Activated CD8-positive, alpha-beta memory T cell treated with anti-CD3 and anti-CD28 coated beads for 4 hours (primary cell): ENCODE results near the gene MYO1G.
"Not testable (repeated sequence)": the region's sequence is repeated elsewhere in the genome, so short reads cannot be mapped to it uniquely, and the experiment has no call there.

Experiments used
- DNase-seq, 2 donors: peaks; one replicate each; pipeline ENCODE4 v3.0.0-alpha.2; 2020; ENCODE audit warnings: low read depth in 2 of 2

MYO1G gene

DNA sequence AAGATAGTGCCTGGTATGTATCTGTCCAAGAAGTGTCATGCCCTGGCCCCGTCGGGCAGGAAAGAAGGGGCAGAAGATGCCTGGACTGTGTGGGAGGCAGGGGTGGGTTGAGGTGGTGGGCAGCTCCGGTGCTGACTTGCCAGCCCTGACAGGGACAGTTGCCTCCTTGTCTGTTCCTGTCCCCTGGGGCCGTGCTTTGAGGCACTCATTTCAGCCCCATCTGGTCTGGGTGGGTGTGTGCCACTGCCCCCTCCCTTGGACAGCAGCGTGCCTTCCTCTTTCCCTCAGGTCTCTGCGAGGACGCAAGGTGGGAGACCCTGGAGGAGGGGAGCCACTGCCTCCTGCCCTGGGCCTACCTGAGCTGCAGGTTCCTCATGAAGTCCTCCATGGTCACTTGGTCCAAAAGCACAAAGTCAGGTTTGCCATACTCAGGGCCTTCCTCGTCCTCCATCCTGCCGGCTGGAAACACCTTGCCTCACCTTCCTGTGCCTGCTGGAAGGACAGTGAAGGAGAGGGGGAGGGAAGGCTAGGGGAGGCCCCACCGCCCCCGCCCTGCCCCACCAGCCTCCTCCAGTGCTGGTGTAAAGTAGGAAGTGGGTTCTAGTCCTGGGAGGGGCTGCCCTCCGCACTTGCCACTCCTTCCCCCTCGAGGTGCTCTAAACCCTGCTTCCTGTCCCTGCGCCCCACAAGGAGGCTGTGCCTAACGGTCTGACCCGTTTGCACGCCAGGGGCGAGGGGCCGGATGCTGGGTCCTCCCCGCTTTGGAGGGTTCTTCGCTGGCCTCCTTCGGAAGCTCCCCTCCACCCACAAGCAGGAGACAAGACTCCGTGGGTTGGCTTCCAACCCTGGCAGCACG is at the start of gene MYO1G:
Gene MYO1G, minus strand, starts transcription at position 505 of the 856 bp plus-strand sequence. Its CDS starts 54 bp downstream, at position 451.
- peak; percentile 61 to 77 for DNase-seq

DNA sequence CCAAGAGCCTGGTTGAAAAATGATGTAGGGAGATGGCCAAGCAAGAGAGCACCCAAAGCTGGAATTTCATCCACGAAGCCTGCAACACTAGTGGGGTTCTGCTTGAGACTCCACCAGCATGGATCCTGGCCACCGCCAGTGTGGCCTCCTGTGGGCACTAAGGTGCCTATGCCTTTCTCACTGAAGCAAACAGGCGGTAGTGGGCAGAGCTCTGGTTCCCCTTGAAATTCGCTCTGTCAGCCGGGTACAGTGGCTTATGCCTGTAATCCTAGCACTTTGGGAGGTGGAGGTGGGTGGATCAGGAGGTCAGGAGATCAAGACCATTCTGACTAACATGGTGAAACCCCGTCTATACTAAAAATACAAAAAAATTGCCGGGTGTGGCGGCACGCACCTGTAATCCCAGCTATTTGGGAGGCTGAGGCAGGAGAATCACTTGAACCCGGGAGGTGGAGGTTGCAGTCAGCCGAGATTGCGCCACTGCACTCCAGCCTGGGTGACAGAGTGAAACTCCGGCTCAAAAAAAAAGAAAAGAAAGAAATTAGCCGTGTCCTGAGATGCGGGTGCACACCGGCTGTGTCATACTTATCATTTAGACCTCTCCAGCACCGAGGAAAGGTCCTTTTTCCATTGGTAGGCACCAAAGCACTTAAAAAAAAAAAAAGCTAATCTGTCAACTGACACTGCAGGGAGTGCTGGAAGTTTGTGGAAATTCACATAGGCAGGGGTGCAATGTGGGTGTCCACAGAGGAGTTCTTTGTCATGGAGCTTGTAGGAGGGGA is 49.5 kb upstream of the MYO1G start:
- no peak for DNase-seq

DNA sequence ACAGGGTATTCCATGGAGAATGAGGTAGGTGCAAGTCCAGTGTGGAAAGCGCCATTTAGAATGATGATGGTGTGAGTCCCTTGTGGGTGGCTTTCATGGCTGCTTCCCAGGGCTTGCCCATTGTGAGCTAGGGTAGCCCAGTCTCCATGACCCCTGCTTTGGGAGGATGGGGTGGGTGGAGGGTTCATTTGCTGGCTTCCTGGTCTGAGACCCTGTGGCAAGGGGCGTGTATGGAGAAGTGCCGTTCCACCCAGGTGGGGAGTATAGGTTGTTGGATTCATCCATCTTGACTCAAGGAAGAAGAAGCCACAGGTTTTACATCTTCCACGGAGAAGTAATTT is 48.9 kb upstream of the MYO1G start:
- no peak for DNase-seq

DNA sequence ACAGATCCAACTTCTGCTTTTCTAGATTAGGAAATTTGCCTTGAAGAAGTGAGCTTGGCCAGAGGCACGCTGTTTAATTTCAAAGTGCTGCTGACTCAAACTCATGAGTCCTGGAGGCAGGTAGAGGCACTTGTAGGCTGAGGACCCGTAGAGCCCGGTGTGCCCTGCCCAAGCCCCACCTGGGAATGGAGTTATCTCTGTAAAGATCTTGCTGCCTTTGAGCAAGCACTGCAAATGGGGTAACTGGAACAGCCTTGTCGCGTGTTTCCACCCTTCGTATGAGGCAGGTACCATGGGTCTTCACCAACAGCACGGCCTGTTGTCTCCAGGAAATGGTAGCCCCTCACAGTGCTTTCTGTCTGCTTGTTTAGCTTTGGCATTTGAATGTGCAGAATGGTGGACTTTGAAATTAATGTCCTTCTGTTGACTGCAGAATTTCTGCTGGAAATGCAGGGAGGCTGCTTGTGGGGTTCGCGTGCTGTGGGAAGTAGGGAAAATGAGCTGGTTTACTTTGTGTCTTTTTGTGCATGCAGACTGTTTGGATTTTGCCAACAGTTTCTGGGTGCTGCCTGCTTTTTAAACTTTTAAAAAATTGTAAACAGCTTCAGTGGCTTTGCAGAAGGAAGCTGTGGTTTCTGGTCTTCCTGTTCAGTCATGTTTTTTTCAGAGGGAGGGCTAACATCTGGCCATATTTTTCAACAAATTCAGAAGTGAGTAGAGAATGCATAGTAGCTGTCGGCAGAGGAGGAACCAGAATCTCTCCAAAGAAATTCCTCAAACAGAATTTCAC is 48.4 kb upstream of the MYO1G start:
- DNase-seq: no peak

DNA sequence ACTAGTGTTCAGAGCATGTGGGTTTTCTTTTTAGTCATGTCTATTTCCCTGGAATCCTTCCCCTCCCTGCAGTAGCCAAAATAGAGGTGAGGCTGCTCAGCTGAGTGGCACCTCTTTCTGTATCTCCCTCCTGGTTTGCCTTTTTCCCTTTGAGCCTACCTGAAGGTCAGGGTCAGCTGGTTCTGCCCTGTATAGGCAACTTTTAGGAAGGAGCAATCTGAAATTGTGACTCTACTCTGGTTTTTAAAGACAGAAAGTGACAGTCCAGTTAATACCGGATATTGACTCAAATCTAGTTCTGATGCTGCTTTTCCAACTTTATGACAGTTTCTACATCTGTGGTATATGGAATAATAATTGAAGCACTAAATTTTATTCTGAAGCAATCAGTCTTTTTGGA is 47.2 kb upstream of the MYO1G start:
- no peak for DNase-seq

DNA sequence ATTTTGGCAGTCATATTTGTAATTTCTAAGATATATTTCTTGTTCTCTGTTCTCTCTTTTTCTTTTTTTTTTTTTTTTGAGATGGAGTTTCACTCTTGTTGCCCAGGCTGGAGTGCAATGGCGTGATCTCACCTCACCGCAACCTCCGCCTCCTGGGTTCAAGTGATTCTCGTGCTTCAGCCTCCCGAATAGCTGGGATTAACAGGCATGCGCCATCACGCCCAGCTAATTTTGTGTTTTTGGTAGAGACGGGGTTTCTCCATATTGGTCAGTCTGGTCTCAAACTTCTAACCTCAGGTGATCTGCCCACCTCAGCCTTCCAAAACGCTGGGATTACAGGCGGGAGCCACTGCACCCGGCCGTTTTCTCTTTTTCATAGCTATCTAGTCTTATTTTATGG is 46.7 kb upstream of the MYO1G start:
- DNase-seq: not testable (repeated sequence)

DNA sequence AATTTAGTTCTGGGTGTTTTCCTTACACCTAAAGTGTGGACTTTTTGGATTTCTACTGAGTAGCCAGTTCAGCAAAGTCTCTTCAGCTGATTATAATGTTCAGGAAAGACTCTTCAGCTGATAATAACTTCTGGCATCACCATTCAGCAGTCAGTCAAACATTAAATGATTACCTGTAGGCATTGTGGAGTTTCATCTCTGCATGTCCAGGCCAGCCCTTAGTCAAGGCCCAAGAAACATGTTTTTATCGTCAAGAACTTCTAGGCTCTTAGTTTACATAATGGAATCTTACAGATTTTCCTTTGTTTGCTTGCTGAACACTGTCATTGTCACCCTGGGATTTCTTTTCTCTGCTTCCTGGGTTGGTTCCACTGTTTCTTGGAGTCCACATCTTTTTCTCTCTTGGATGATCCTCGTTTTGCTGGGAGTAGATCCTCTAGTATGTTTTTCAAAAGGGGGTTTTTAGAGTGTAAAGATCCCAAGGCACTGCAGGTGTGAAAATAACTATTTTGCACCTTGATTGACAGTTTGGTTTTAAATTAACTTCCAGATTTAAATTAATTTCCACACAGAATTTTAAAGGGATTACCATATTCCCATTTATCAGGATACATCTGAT is 45.4 kb upstream of the MYO1G start:
- DNase-seq: no peak

DNA sequence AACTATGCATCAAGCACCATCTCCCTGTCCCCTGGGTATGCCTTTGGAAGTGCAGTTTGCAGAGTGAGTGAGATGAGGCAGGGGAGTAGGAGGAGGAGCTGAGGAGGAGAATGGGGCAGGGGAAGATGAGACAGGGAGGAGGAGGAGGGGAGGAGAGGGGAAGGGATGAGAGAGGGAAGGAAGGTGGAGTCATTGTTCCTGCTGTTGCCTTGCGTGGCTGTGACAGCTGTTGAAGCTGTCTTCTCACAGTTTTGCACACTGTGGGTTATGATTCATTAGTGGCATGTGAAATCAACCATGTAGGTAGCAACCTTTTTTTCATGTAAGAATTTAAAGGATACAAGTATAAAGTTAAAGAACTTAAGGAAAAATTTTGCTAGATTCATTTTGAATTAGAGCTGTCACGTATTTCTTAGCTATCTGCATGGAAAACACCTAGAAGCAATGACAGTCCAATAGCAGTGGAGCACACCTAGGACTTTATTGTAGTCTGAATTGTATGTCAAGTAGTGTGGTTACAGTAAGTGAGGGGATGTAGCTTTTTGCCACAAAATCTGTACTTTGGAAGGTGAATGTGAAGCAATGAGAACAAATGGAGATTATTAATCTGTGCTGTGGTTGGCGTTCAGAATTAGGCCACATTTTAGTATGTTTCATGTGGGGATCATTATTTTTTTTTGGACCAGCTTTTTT is 42.9 kb upstream of the MYO1G start:
- DNase-seq: no peak

DNA sequence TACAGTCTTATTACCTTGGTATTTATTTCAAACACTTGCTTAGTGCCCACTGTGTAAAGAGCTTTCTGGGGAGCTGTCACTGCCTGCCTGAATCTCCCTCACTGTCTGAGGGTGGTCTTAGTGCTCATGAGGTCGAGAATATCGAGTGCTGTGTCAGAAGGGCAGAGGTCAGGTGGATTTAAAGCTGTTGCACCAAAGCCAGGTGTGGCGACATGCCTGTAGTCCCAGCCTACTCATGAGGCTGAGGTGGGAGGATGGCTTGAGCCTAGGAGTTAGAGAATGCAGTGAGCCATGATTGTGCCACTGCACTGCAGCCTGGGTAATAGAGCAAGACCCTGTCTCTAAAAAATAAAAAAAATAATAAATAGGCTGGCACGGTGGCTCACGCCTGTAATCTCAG is 42.1 kb upstream of the MYO1G start:
- no peak for DNase-seq

DNA sequence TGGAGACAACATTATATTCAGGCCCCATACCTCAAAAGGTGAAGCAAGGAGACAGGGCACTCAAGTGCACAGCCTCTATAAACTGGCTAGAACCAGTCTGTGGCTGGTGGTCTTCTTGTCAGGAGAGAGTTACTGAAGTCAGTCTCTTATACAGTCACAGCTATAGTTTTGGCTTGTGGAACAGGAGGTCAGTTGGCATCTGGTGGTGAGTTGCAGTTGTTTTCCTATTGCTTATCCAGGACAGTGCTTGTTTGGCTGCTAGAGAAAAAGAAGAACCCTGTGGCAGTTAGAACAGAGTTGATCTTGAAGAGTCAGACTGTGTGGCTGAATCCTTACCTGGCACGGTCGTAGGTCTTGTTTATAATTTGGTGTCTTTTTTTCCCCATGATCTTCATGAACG is 38.4 kb upstream of the MYO1G start:
- DNase-seq: no peak

DNA sequence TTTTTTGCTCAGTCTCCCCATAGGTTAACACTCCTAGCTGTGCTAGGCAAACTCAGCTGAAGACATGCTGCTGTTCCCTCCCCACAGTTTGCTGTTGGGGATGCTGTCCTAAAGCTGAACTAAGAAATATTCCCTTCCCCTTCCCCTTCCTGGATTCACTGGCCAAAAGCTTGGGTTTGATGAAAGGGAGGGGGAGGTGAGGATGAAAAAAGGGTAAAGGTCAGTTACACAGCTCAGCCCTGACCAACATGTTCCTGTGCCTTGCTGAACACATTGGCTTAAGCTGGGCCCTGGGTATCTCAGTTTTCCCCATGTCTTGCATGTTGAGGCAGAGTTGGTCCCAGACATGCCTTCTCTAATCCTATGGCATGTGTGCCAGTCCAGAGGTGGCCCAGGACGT is 36.5 kb upstream of the MYO1G start:
- no peak for DNase-seq

DNA sequence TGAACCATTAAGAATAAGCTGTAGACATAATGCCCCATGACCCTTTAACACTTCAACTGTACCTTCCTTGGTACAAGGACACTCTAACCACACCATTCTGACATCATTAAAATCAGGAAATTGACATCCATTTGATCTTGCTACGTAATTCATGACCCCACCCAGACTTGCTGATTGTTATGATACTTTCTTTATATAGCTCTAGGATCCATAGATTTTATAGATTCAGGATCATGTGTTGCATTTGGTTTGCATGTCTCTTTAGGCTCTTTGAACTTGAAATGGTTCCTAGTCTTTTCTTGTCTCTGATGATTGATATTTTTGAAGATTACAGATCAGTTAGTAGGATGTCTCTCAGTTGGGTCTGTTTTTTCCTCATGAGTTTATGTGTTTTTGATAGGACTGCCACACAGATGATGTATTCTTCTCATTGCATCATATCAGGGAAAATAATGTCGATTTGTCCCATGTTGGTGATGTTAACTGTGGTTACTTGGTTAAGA is 34.7 kb upstream of the MYO1G start:
- no peak for DNase-seq

DNA sequence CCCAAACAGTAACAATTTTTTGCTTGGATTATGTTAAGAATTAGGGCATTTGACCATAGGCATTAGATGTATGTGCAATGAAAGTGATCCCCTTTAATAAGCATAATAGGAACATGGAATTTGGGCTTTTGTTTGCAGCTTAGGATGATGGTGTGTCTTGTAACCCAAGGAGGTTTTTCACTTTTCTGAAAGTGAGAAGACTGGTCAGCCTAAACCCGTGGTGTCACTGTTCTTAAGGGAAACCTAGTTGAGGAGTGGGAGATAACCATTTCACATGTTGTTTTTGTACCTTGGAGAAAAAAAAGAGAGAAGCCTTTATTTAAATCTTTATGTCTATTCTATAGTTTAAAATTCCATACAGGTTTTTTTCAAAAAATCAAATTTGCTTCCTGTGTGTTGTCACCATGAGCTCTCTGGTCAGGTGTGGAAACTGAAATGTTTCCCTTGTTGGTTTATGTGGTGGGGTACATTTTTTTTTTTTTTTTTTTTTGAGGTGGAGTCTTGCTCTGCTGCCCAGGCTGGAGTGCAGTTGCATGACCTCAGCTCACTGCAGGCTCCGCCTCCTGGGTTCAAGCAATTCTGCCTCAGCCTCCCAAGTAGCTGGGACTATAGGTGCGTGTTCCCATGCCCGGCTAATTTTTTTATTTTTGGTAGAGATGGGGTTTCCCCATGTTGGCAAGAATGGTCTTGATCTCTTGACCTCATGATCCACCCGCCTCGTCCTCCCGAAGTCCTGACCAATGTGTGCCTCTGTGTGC is 28.9 kb upstream of the MYO1G start:
- DNase-seq: no peak

DNA sequence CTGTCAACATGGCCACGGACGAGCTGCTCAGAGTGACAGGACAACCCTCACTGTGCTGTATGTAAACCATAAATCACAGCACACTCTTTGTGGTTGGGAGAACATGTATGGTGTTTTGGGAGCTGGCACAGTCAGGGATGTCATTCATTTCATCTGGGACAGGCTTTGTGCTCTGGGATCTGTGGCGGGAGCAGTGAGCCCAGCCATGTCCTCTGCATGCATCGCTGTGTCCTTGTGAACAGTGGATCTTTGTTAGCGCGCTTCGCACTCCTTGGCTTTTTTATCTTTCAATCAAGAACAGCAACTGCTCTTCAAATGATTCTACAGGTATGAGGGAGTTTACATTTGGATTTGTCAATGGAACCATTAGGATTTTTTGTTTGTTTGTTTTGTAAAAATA is 28.3 kb upstream of the MYO1G start:
- DNase-seq: no peak

DNA sequence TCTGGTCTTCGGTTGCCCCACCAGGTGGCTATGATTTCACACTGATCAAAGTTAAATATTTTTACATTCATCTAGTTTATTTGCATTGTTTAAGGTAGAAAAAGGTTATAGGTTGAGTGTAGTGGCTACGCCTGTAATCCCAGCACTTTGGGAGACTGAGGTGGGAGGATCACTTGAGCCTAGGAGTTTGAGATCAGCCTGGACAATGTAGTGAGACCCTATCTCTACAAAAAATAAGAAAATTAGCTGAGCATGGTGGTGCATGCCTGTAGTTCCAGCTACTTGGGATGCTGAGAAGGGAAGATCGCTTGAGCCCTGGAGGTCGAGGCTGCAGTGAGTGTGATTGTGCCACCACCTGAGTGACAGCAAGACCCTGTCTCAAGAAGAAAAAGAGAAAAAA is 25.0 kb upstream of the MYO1G start:
- no peak for DNase-seq

DNA sequence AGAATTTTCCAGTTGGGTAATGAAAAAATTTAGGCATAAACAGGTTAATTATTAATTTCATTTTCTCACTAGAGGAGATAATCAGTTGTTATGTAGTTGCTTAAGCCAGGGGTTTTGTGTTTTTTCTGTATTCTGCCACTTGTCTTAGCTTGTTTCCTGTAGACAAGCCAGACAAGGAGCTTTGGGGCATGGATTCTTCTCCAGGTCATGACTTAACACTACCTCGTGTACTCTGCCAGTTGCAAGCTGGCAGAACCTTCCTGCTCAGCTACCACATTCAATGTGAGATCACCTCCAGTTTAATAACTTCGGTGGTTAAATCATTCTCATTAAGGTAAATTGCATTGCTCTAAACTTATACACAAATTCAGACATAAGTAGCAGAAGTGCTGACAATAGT is 23.0 kb upstream of the MYO1G start:
- no peak for DNase-seq

DNA sequence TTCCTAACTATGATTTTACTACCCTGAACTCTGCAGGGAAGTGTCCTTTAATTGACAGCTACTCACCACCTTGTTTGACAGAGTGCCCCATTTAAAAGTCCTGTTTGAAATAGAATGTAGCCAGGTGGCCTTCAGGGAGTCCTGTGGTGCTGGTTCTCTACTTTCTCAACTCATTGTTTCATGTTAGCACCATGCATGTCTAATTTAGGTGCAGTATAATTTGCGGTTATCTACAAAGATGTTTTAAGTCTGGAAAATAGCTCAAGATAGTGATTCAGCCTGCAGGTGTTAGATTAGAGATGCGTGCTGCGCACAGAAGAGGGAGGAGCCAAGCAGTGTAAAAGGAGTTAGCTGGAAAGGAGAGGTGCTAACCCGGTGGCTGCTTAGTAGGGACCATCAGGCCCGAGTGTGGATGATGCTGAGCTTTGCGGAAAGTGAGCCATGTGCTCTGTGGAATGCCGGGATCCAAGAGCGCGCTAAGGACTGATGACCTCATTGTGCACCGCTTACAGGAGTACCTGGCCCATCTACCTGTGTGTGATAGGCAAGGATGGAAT is 22.4 kb upstream of the MYO1G start:
- peak; percentile 35 to 64 for DNase-seq

DNA sequence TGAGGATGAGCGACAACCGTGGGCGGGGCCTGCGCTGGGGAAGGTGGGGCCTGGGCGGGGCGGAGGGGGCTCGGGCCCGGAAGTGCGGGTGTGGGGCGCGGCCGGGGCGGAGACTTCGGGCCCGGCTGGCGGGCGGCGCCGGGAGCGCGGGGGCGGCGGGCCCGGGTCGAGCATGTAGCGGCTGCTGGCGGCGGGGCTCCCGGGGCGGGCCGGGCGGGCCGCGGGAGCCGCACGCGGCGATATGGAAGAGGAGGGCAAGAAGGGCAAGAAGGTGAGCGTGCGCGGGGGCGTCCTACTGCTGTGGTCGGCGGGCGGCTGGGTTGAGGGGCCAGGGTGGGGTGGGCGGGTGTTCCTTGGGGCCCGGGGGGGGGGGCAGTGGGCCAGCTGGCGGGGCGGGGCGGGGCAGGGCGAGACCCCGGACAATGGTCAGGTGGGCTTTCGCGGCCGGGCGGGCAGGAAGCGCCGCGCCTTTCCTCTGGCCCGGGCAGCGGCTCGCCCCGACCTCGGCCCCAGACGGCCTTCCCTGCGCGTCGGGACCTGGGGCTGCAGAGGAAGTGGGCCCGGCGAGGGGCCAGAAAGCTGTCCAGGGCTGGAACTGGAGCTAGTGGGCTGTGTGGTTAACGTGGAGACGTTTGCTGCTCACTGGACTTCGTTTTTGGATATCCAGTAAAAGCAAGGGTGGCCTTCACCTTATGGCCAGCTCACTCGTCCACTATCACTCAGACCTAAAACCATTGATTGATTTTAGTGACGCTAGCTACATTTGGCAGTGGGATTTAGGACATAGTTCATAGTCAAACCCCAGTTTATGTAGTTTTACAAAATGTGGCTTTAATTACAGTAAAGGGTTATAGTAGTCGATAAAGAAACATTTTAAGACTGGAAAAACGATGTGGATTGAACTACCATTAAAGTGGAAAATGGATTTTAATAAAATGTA is 21.5 kb upstream of the MYO1G start, which contains the start of gene CCM2:
Gene CCM2, plus strand, starts transcription at position 109 of the 940 bp plus-strand sequence. Its CDS starts 133 bp downstream, at position 242.
- DNase-seq: no peak
